ENCODE results near the gene PDIA5.

- TF ChIP-seq CTCF (IDR thresholded peaks at IDR 0.05) = no peak
- no peak for TF ChIP-seq HMGXB4 (CRISPR knock-in tag; IDR thresholded peaks at IDR 0.05)
- no peak for TF ChIP-seq NFYB (CRISPR knock-in tag; conservative IDR thresholded peaks at IDR 0.05; ENCODE audit: low read depth)
- no peak for TF ChIP-seq TCF7 (CRISPR knock-in tag; IDR thresholded peaks at IDR 0.05; ENCODE audit: low read depth)
- no peak for TF ChIP-seq ZNF512 (CRISPR knock-in tag; IDR thresholded peaks at IDR 0.05; ENCODE audit: borderline replicate concordance)
- no peak for TF ChIP-seq RELA (CRISPR knock-in tag; IDR thresholded peaks at IDR 0.05; ENCODE audit: borderline replicate concordance)
- TF ChIP-seq FOXJ3 (CRISPR knock-in tag; IDR thresholded peaks at IDR 0.05; ENCODE audit: borderline replicate concordance) = no peak
- TF ChIP-seq FOXK1 (CRISPR knock-in tag; IDR thresholded peaks at IDR 0.05) = no peak
- no peak for TF ChIP-seq NR1H2 (CRISPR knock-in tag; IDR thresholded peaks at IDR 0.05)
- no peak for TF ChIP-seq SP1 (CRISPR knock-in tag; conservative IDR thresholded peaks at IDR 0.05)
- no peak for TF ChIP-seq ARID4B (CRISPR knock-in tag; IDR thresholded peaks at IDR 0.05; ENCODE audit: borderline replicate concordance)
- no peak for TF ChIP-seq CDX4 (CRISPR knock-in tag; IDR thresholded peaks at IDR 0.05; ENCODE audit: borderline replicate concordance)
- TF ChIP-seq ZNF121 (CRISPR knock-in tag; IDR thresholded peaks at IDR 0.05) = no peak
- TF ChIP-seq E2F5 (CRISPR knock-in tag; IDR thresholded peaks at IDR 0.05) = no peak
These were observed 29.3 kb downstream of the PDIA5 start for GRCh38 chr3:123096126-123096525.

Data from WTC11 (cell line).